ENCODE data around the gene F11R. TPM values are rescaled to one million over a fixed set of nuclear protein-coding genes. Genes with fewer than 3 reads are reported as not detected.

The F11R gene
- total RNA-seq, 2 experiments from 2014 or later, result 13.5 to 25.0 TPM

DNA sequence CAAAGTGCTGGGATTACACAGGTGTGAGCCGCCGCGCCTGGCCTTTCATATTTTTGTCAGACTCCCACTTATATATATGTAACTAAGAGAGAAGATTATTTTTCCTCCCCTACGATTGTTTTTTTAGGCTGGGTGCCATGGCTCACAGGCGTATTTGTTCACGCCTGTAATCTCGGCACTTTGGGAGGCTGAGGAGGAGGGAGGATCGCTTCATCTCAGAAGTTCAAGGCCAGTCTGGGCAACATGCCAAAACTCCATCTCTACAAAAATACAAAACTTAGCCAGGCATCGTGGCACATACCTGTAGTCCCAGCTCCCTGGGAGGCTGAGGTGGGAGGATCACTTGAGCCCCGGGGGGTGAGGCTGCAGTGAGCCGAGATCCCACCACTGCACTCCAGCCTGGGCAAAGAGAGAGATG lies 42.4 kb downstream of the F11R start:
- BruUV-seq (replicated peaks), result no TSS peak
- POLR2A ChIA-PET, result interaction anchor here (0.5 to 0.7 kb wide), 3 partner anchors 32 to 133 kb away, joined by 3 to 8 read pairs (median 5); no protein-coding TSS in a partner anchor

DNA sequence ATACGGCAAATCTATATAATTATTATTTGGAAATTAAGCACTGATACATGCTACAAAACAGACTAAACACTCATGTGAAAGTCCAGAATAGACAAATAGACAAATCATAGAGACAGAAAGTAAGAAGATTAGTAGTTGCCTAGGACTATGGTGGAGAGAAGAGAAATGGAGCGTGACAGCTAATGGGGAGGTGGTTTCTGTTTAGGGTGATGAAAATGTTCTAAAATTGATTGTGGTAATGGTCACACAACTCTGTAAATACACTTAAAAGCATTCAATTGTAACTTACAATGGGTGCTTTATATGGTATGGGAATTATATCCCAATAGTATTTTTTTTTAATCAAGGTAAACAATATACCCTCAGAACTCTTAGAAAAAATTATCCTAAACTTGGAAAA lies 45.9 kb downstream of the F11R start:
- POLR2A ChIA-PET, result no interaction called here
- no peak overlapping the region for H3K4me3 ChIP-seq (ENCODE audit: low read depth, low read length, poor library complexity, severe bottlenecking)
- H3K9me2 ChIP-seq (ENCODE audit: insufficient read depth, low read length), result no peaks in the 10 kb centered on the region
- H3K27ac ChIP-seq (ENCODE audit: low read depth, low read length, poor library complexity, severe bottlenecking), result no peak overlapping the region
- H3K79me2 ChIP-seq (ENCODE audit: insufficient read depth, low read depth, low read length), result no peaks in the 10 kb centered on the region
- CTCF ChIA-PET (ENCODE audit: unreplicated experiment), result no interaction called here
- DNase-seq (ENCODE audit: low spot score), result no peak
- H3K4me2 ChIP-seq (ENCODE audit: low read length), result no peak overlapping the region
- no peak for TF ChIP-seq EZH2phosphoT487 (IDR thresholded peaks at IDR 0.05; ENCODE audit: borderline replicate concordance, low read depth, low read length)
- TF ChIP-seq, protein P1, sequence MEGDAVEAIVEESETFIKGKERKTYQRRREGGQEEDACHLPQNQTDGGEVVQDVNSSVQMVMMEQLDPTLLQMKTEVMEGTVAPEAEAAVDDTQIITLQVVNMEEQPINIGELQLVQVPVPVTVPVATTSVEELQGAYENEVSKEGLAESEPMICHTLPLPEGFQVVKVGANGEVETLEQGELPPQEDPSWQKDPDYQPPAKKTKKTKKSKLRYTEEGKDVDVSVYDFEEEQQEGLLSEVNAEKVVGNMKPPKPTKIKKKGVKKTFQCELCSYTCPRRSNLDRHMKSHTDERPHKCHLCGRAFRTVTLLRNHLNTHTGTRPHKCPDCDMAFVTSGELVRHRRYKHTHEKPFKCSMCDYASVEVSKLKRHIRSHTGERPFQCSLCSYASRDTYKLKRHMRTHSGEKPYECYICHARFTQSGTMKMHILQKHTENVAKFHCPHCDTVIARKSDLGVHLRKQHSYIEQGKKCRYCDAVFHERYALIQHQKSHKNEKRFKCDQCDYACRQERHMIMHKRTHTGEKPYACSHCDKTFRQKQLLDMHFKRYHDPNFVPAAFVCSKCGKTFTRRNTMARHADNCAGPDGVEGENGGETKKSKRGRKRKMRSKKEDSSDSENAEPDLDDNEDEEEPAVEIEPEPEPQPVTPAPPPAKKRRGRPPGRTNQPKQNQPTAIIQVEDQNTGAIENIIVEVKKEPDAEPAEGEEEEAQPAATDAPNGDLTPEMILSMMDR (conservative IDR thresholded peaks at IDR 0.05; ENCODE audit: low read length), result no peak
- no peaks in the 10 kb centered on the region for H3K36me3 ChIP-seq (ENCODE audit: insufficient read depth, low read length)
- no peak overlapping the region for H2AFZ ChIP-seq (ENCODE audit: low read length)
- H3K9me3 ChIP-seq (ENCODE audit: low read length), result no peaks in the 10 kb centered on the region
- no peaks in the 10 kb centered on the region for H4K20me1 ChIP-seq (ENCODE audit: insufficient read depth, low read length)
- no TSS peak for BruUV-seq (replicated peaks)
- no peaks in the 10 kb centered on the region for H3K4me1 ChIP-seq (ENCODE audit: insufficient read depth, low read length, poor library complexity, severe bottlenecking)
- intact Hi-C loops (cut with micrococcal nuclease; ENCODE audit: unreplicated experiment), result no loop called here

More for the DNA sequence above, 42.4 kb downstream of the F11R start:
- H3K27ac ChIP-seq (ENCODE audit: low read depth, low read length, poor library complexity, severe bottlenecking), result no peak overlapping the region
- no peaks in the 10 kb centered on the region for H3K4me1 ChIP-seq (ENCODE audit: insufficient read depth, low read length, poor library complexity, severe bottlenecking)
- no peaks in the 10 kb centered on the region for H3K9me3 ChIP-seq (ENCODE audit: low read length)
- CTCF ChIA-PET (ENCODE audit: unreplicated experiment), result no interaction called here
- intact Hi-C loops (cut with micrococcal nuclease; ENCODE audit: unreplicated experiment), result no loop called here
- no peak overlapping the region for H2AFZ ChIP-seq (ENCODE audit: low read length)
- H3K9me2 ChIP-seq (ENCODE audit: insufficient read depth, low read length), result no peaks in the 10 kb centered on the region
- H4K20me1 ChIP-seq (ENCODE audit: insufficient read depth, low read length), result no peaks in the 10 kb centered on the region
- H3K79me2 ChIP-seq (ENCODE audit: insufficient read depth, low read depth, low read length), result no peaks in the 10 kb centered on the region
- TF ChIP-seq EZH2phosphoT487 (IDR thresholded peaks at IDR 0.05; ENCODE audit: borderline replicate concordance, low read depth, low read length), result no peak
- TF ChIP-seq, protein P1 (conservative IDR thresholded peaks at IDR 0.05; ENCODE audit: low read length), result no peak
- H3K4me3 ChIP-seq (ENCODE audit: low read depth, low read length, poor library complexity, severe bottlenecking), result no peak overlapping the region
- H3K4me2 ChIP-seq (ENCODE audit: low read length), result no peak overlapping the region
- no peaks in the 10 kb centered on the region for H3K36me3 ChIP-seq (ENCODE audit: insufficient read depth, low read length)
- DNase-seq (ENCODE audit: low spot score), result no peak

DNA sequence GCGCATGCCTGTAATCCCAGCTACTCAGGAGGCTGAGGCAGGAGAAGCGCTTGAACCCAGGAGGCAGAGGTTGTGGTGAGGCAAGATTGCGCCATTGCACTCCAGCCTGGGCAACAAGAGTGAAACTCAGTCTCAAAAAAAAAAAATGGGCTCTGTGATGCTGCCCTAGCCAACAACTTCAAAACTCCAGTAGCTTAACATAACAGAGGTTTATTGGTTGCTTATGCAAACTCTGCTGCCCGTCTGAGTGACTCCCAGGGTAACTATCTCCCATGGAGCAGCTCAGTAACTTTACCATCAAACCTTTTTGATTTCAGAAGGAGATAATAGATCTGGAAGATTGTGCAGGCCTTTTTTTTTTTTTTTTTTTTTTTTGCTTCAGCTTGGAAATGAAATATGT lies 47.5 kb downstream of the F11R start:
- no peaks in the 10 kb centered on the region for H3K4me1 ChIP-seq (ENCODE audit: insufficient read depth, low read length, poor library complexity, severe bottlenecking)
- no peak for DNase-seq (ENCODE audit: low spot score)
- POLR2A ChIA-PET, result interaction anchor here (0.6 to 0.7 kb wide), 6 partner anchors 14 to 181 kb away, joined by 3 to 5 read pairs (median 4); no protein-coding TSS in a partner anchor
- intact Hi-C loops (cut with micrococcal nuclease; ENCODE audit: unreplicated experiment), result no loop called here
- no TSS peak for BruUV-seq (replicated peaks)
- H3K9me2 ChIP-seq (ENCODE audit: insufficient read depth, low read length), result no peaks in the 10 kb centered on the region
- no peak overlapping the region for H3K4me2 ChIP-seq (ENCODE audit: low read length)
- CTCF ChIA-PET (ENCODE audit: unreplicated experiment), result no interaction called here
- H3K79me2 ChIP-seq (ENCODE audit: insufficient read depth, low read depth, low read length), result no peaks in the 10 kb centered on the region
- TF ChIP-seq, protein P1 (conservative IDR thresholded peaks at IDR 0.05; ENCODE audit: low read length), result no peak
- TF ChIP-seq EZH2phosphoT487 (IDR thresholded peaks at IDR 0.05; ENCODE audit: borderline replicate concordance, low read depth, low read length), result no peak
- H3K9me3 ChIP-seq (ENCODE audit: low read length), result no peaks in the 10 kb centered on the region
- no peak overlapping the region for H3K27ac ChIP-seq (ENCODE audit: low read depth, low read length, poor library complexity, severe bottlenecking)
- H3K4me3 ChIP-seq (ENCODE audit: low read depth, low read length, poor library complexity, severe bottlenecking), result no peak overlapping the region
- no peak overlapping the region for H2AFZ ChIP-seq (ENCODE audit: low read length)
- no peaks in the 10 kb centered on the region for H3K36me3 ChIP-seq (ENCODE audit: insufficient read depth, low read length)
- no peaks in the 10 kb centered on the region for H4K20me1 ChIP-seq (ENCODE audit: insufficient read depth, low read length)

Measured in OCI-LY7 (cell line).